Coronary artery (tissue), 2 donors: ENCODE measurements around the gene HSD17B10.
"Not testable (repeated sequence)": the region's sequence is repeated elsewhere in the genome, so short reads cannot be mapped to it uniquely, and the experiment has no call there.

Experiments
- DNase-seq: peaks from one replicate; pipeline ENCODE4 v3.0.0-alpha.2; 2017; ENCODE audit warnings: low spot score
- H3K27ac ChIP-seq, 2 donors: fragments of 200-600 bp; sonication (generic); one replicate each; pipeline ENCODE4 v1.5.1; 2016 to 2019
- H3K4me3 ChIP-seq: fragments of 200-600 bp; sonication (generic); 2 replicates; pipeline ENCODE4 v1.5.1; 2016; ENCODE audit warnings: mild to moderate bottlenecking, moderate library complexity
- TF ChIP-seq, protein P1 (sequence below): fragments of 200-600 bp; sonication (generic); IDR thresholded peaks from one replicate; pipeline ENCODE4 v1.5.1; 2019; ENCODE audit warnings: antibody characterized with exemption

HSD17B10 gene

DNA sequence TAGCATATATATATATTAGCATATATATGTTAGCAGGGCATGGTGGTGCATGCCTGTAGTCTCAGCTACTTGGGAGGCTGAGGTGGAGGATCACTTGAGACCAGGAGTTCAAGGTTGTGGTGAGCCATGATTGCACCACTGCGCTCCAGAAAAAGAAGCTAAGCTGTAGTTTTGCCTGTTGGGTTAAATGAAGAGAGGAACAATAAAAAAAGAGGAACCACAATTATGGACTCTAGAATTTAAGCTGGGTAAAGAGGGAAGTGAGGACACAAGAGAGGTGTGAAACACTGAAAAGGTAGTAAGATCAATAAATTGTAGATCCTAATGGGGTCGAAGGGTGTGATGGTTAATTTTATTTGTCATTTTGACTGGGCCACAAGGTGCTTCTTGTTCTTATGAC lies 40.5 kb upstream of the HSD17B10 start:
- H3K4me3 ChIP-seq = no peak overlapping the region
- TF ChIP-seq, protein P1, sequence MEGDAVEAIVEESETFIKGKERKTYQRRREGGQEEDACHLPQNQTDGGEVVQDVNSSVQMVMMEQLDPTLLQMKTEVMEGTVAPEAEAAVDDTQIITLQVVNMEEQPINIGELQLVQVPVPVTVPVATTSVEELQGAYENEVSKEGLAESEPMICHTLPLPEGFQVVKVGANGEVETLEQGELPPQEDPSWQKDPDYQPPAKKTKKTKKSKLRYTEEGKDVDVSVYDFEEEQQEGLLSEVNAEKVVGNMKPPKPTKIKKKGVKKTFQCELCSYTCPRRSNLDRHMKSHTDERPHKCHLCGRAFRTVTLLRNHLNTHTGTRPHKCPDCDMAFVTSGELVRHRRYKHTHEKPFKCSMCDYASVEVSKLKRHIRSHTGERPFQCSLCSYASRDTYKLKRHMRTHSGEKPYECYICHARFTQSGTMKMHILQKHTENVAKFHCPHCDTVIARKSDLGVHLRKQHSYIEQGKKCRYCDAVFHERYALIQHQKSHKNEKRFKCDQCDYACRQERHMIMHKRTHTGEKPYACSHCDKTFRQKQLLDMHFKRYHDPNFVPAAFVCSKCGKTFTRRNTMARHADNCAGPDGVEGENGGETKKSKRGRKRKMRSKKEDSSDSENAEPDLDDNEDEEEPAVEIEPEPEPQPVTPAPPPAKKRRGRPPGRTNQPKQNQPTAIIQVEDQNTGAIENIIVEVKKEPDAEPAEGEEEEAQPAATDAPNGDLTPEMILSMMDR = no peak
- H3K27ac ChIP-seq = no peak overlapping the region
- no peak for DNase-seq

DNA sequence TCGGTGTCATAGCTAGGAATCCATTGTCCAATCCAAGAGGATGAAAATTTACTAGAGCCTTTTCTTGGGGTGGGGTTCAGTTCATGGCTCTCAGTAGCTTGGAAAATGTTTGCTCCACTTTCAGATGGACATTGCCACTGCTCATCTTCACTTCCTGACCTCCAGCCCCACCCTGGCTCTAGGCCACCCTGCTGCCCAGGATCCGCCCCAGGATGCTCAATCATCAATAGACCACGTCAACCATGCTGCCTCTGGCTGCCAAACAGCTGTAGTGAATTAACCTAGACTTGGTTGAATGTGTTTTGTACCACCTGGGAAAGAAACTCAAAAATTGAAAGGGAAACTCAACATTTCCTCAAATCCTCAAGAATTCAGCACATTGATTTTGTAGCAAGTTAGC lies 37.2 kb upstream of the HSD17B10 start:
- DNase-seq = no peak
- Histone ChIP-seq H3K27ac (no peak overlapping the region), H3K4me3 (no peak overlapping the region)
- TF ChIP-seq, protein P1 = no peak

DNA sequence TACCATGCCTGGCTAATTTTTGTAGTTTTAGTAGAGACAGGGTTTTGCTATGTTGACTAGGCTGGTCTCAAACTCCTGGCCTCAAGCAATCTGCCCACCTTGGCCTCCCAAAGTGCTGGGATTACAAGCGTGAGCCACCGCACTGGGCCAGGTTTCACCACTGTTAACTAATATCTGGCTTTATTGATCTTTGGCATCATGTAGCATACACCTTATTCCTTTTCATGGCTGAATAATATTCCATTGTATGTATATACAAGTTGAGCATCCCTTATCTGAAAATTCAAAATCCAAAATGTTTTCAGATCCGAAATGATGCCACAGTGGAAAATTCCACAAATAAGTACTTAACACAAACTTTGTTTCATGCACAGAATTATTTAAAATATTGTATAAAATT lies 34.5 kb upstream of the HSD17B10 start:
- not testable (repeated sequence) for H3K4me3 ChIP-seq, H3K27ac ChIP-seq, DNase-seq

DNA sequence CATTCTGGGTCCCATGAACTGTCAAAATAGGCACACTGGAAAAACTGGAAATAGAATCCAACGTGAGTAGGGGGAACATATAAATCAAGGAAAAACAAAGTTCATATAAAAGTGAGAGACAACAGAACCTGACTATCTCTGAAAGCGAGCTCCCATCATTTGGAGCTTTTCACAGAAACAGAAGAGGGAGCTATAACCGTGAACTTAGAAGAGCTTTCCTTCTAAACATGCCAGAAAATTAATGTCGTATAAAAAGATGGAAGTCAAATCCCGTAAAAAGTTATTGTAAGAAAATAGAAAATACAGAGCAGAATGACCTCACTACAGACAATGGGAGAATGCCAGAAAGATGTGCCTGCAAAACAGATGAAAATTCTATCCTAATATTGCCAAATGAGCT lies 23.9 kb upstream of the HSD17B10 start:
- no peak overlapping the region for H3K4me3 ChIP-seq
- TF ChIP-seq, protein P1 = no peak
- DNase-seq = no peak
- H3K27ac ChIP-seq = no peak overlapping the region

DNA sequence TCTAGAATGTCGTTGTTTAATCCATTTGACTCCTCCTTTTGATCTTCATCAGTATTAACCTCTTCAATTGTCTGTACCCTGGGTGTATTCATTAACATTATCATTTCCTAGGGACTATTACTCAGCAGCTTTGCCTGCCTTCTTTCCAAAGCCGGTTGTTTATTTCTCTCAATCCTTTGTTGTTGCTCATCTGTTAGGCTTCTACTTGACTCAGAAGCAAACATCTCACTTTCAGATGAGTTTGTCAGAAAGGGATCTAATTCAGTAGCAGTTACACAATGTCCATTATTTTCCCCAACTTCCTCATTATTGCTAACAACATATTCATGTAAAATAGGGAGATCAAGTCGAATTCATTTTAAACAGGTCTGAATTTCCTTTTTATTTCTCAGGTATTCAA lies 22.1 kb upstream of the HSD17B10 start:
- DNase-seq = no peak
- no peak overlapping the region for H3K27ac ChIP-seq
- TF ChIP-seq, protein P1 = no peak
- H3K4me3 ChIP-seq = no peak overlapping the region

DNA sequence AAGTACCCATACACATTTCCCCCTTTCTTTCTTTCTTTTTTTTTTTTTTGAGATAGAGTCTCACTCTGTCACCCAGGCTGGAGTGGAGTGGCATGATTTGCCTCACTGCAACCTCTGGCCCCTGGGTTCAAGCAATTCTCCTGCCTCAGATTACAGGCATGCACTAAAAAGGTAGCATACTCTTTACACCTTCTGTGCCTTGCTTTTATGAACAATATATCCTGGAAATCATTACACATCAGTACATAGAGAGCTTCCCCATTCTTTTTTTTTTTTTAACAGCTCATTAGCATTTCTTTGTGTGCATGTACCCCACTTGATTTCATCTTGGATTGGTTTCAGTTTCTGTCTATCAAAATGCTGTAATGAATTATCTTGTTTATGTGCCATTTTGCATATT lies 18.6 kb upstream of the HSD17B10 start:
- no peak for DNase-seq
- Histone ChIP-seq H3K4me3 (no peak overlapping the region), H3K27ac (no peak overlapping the region)
- TF ChIP-seq, protein P1 = no peak

DNA sequence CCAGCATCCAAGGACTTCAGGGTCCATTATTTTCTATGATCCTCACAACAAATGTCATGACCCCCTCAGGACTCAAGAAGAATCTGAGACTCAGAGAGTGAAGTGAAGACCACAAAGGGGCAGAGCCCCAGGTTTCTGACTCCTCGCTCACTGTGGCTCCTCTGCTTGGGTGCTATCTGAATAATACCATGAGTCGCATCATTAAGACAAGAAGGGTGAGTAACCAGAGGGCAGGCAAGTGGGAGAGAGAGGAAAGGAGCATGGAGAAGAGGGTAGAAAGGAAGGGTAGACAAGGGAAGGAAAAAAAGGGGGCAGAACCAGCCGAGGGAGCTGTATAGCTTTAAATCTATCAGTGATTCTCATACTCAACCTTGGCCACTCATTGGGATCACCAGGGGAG lies 15.5 kb upstream of the HSD17B10 start:
- DNase-seq = no peak
- TF ChIP-seq, protein P1 = no peak

DNA sequence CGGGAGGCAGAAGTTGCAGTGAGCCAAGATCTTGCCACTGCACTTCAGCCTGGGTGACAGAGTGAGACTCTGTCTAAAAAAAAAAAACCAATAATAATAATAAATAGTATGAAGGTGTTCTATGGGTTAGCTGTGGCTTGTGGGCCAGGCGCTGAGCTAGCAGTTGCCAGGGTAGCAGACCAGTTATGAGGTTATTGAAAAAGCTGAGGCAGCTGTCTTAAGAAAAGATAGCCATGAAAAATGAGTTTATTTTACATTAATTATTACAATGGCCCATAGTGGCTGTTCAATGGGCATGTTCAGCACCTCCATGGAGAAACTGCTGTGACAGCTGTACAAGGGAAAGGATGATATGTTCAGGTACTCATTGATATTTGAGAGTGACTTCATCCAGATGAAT lies 13.3 kb upstream of the HSD17B10 start:
- Histone ChIP-seq H3K27ac (no peak overlapping the region), H3K4me3 (no peak overlapping the region)
- TF ChIP-seq, protein P1 = no peak
- DNase-seq = no peak

More for the DNA sequence above, 15.5 kb upstream of the HSD17B10 start:
- Histone ChIP-seq H3K4me3 (no peak overlapping the region), H3K27ac (no peak overlapping the region)
